Keratinocyte (primary cell): ENCODE measurements around the gene FMN1. TPM values are rescaled to one million over a fixed set of nuclear protein-coding genes. Genes with fewer than 3 reads are reported as not detected.

ENCODE experiments used
- DNase-seq: peaks from one replicate; pipeline ENCODE4 v3.0.0-alpha.2; 2011; ENCODE audit warnings: low read depth, missing footprints, low spot score
- FAIRE-seq: peaks from 2 replicates; lab custom pipeline; 2011; peaks lifted over from hg19 to GRCh38; lab: Jason Lieb, UNC
- H2AFZ ChIP-seq: 2 replicates; pipeline ENCODE4 v1.6.0; 2012; ENCODE audit warnings: low read length, control low read depth, inconsistent platforms; ENCODE audit not compliant: control insufficient read depth
- H3K27ac ChIP-seq: 2 replicates; pipeline ENCODE4 v1.5.1; 2011; ENCODE audit warnings: low read length; ENCODE audit not compliant: control insufficient read depth, insufficient read depth
- H3K27me3 ChIP-seq: 3 replicates; pipeline ENCODE4 v1.6.0; 2011; ENCODE audit warnings: low read length; ENCODE audit not compliant: control insufficient read depth, insufficient read depth; ENCODE audit errors: extremely low read depth
- H3K36me3 ChIP-seq, 2 experiments: 2 replicates in 1 of 2; 3 replicates in 1 of 2; pipeline ENCODE4 v1.5.1; 2011; ENCODE audit warnings: low read length in 2 of 2, mild to moderate bottlenecking in 1 of 2; ENCODE audit not compliant: control insufficient read depth in 2 of 2, insufficient read depth in 2 of 2; ENCODE audit errors: extremely low read depth in 1 of 2
- H3K4me1 ChIP-seq: 3 replicates; pipeline ENCODE4 v1.5.1; 2011; ENCODE audit warnings: low read length; ENCODE audit not compliant: control insufficient read depth, insufficient read depth; ENCODE audit errors: extremely low read depth
- H3K4me2 ChIP-seq: 3 replicates; pipeline ENCODE4 v1.6.0; 2011; ENCODE audit warnings: low read depth, low read length; ENCODE audit not compliant: control insufficient read depth, insufficient read depth; ENCODE audit errors: extremely low read depth
- H3K4me3 ChIP-seq, 3 experiments: fragments of 200-600 bp in 1 of 3; sonication (generic) in 1 of 3; 2 replicates in 2 of 3; 3 replicates in 1 of 3; pipeline ENCODE4 v1.5.1; 2011 to 2016; ENCODE audit warnings: low read length in 3 of 3, mild to moderate bottlenecking in 3 of 3, control low read depth in 2 of 3, inconsistent platforms in 1 of 3, low read depth in 1 of 3, mixed read lengths in 1 of 3, mixed run types in 1 of 3, moderate library complexity in 1 of 3; ENCODE audit not compliant: control insufficient read depth in 2 of 3, insufficient read depth in 2 of 3; ENCODE audit errors: extremely low read depth in 1 of 3
- H3K79me2 ChIP-seq: 2 replicates; pipeline ENCODE4 v1.6.0; 2012; ENCODE audit warnings: low read length; ENCODE audit not compliant: control insufficient read depth, insufficient read depth
- H3K9ac ChIP-seq: 3 replicates; pipeline ENCODE4 v1.6.0; 2011; ENCODE audit warnings: low read length; ENCODE audit not compliant: control insufficient read depth, insufficient read depth; ENCODE audit errors: extremely low read depth
- H3K9me1 ChIP-seq: 3 replicates; pipeline ENCODE4 v1.6.0; 2011; ENCODE audit warnings: low read length; ENCODE audit not compliant: control insufficient read depth, insufficient read depth; ENCODE audit errors: extremely low read depth
- H3K9me3 ChIP-seq: 2 replicates; pipeline ENCODE4 v1.5.1; 2012; ENCODE audit warnings: low read depth, low read length; ENCODE audit not compliant: control insufficient read depth
- H4K20me1 ChIP-seq: 3 replicates; pipeline ENCODE4 v1.6.0; 2011; ENCODE audit warnings: low read length; ENCODE audit not compliant: control insufficient read depth, insufficient read depth; ENCODE audit errors: extremely low read depth
- EZH2 ChIP-seq: IDR thresholded peaks from one replicate; pipeline ENCODE4 v1.6.1; 2012; ENCODE audit warnings: inconsistent platforms, mild to moderate bottlenecking, low read length, moderate library complexity
- dilution Hi-C: fragments of 300-500 bp; cut with MboI; formaldehyde crosslinking; loops from one replicate; pipeline ENCODE4 v1.7.0; 2020; ENCODE audit warnings: low sequenced_read_pairs; ENCODE audit not compliant: extremely low pct_ligation_motif_present
- polyA plus RNA-seq, 5 experiments: library from polyadenylated mRNA; depleted of rRNA in 3 of 5; stranded (reverse) in 3 of 5; stranded (forward) in 1 of 5; unstranded in 1 of 5; fragments of >200 nt; gene quantifications; 1 replicate in 1 of 5; 2 replicates in 3 of 5; 3 replicates in 1 of 5; pipeline versions ENCODE4 v1.2.1 to v1.2.3, GENCODE V29; 2011 to 2012; ENCODE audit warnings: missing spikeins in 2 of 5, low read depth in 1 of 5, low replicate concordance in 1 of 5
- TF ChIP-seq, protein P1 (sequence below), 3 experiments: IDR thresholded peaks in 1 of 3; conservative IDR thresholded peaks in 1 of 3; optimal IDR thresholded peaks in 1 of 3; 2 replicates in 2 of 3; 3 replicates in 1 of 3; pipeline versions ENCODE3 to v1.5.1; 2011; ENCODE audit warnings: low read length in 3 of 3, mild to moderate bottlenecking in 3 of 3, moderate library complexity in 2 of 3, control low read depth in 1 of 3, inconsistent platforms in 1 of 3; ENCODE audit not compliant: insufficient read depth in 2 of 3; ENCODE audit errors: extremely low read depth in 1 of 3

FMN1 gene
- polyA plus RNA-seq, 1 donor (not counting 4 experiments of a cell fraction or from before 2014, with no cell fraction given): 0.71 TPM

DNA sequence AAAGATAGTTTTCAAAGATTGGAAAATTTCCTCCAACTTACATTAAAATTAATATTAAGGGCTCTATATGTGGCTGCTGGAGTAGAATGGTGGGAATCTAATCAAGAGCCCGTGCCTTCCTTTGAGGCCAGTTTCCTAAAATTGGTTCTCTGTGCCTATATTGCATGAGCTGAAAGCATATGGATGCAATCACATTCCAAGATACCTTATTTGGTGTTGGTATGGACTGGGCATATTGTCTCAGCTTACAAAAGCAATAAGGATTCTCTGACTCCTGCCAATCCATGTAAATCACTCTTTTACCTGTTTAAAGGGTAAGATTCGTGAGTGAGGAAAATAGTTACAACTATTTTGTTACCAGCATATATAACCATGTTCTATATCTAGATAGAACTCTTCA, 365.1 kb downstream of the FMN1 start:
- Histone ChIP-seq H3K27ac (no peak overlapping the region), H3K9me3 (no peaks in the 10 kb centered on the region), H3K36me3 (no peaks in the 10 kb centered on the region), H2AFZ (no peak overlapping the region), H3K4me3 (no peak overlapping the region), H3K9me1 (no peaks in the 10 kb centered on the region), H3K9ac (no peak overlapping the region), H3K27me3 (no peaks in the 10 kb centered on the region), H3K4me1 (peaks cover 10% of the 10 kb centered on the region), H4K20me1 (no peaks in the 10 kb centered on the region), H3K4me2 (no peak overlapping the region), H3K79me2 (no peaks in the 10 kb centered on the region)
- dilution Hi-C loops: loop anchor here (25.0 kb wide), 1 partner anchor 158 kb away; no protein-coding TSS in a partner anchor
- TF ChIP-seq EZH2: no peak
- TF ChIP-seq, protein P1, sequence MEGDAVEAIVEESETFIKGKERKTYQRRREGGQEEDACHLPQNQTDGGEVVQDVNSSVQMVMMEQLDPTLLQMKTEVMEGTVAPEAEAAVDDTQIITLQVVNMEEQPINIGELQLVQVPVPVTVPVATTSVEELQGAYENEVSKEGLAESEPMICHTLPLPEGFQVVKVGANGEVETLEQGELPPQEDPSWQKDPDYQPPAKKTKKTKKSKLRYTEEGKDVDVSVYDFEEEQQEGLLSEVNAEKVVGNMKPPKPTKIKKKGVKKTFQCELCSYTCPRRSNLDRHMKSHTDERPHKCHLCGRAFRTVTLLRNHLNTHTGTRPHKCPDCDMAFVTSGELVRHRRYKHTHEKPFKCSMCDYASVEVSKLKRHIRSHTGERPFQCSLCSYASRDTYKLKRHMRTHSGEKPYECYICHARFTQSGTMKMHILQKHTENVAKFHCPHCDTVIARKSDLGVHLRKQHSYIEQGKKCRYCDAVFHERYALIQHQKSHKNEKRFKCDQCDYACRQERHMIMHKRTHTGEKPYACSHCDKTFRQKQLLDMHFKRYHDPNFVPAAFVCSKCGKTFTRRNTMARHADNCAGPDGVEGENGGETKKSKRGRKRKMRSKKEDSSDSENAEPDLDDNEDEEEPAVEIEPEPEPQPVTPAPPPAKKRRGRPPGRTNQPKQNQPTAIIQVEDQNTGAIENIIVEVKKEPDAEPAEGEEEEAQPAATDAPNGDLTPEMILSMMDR (optimal IDR thresholded peaks at IDR 0.05 in 1 of 3, IDR thresholded peaks at IDR 0.05 in 1 of 3, conservative IDR thresholded peaks at IDR 0.05 in 1 of 3; ENCODE audit: extremely low read depth in 1 of 3, insufficient read depth in 2 of 3, low read length in 3 of 3): no peak
- no peak for DNase-seq
- FAIRE-seq: no peak

DNA sequence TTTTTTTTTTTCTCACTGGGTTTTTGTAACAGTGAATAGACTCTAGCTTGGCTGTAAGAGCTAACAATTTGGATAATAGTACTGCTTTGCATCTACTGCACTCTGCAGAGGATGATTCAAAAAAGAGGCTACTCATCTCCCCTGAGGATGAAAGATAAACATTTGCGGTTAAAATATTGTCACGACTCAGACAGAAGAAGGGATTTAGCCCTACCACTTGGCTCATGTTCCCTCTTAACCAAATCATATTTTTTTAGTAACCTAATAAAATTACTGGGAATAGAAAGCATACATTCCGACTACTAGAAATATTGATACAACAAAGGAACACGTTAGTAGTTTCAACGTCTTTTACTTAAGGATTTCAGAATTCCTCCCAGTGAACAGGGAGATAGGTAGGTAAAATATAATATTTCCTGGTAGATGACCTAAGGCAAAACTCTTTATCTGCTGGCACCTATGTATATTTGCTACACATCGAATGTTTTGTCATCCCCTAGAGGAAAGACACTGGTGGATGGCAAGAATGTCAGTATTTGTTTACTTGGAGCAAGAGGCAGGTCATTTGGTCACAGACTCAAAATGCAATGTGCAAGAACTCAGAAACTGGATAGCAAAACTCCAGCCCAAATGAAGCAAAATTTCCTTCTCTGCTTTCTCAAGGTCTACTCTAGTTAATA, 365.9 kb downstream of the FMN1 start:
- Histone ChIP-seq H3K9me3 (no peaks in the 10 kb centered on the region), H3K4me3 (no peak overlapping the region), H3K27ac (no peak overlapping the region), H2AFZ (no peak overlapping the region), H3K79me2 (no peaks in the 10 kb centered on the region), H3K27me3 (no peaks in the 10 kb centered on the region), H3K4me2 (no peak overlapping the region), H3K9me1 (no peaks in the 10 kb centered on the region), H3K36me3 (no peaks in the 10 kb centered on the region), H3K4me1 (peaks cover 18% of the 10 kb centered on the region), H3K9ac (no peak overlapping the region), H4K20me1 (no peaks in the 10 kb centered on the region)
- dilution Hi-C loops: loop anchor here (25.0 kb wide), 1 partner anchor 159 kb away; no protein-coding TSS in a partner anchor
- FAIRE-seq (no peak), DNase-seq (peak; percentile 5)
- TF ChIP-seq EZH2: no peak
- TF ChIP-seq, protein P1 (optimal IDR thresholded peaks at IDR 0.05 in 1 of 3, IDR thresholded peaks at IDR 0.05 in 1 of 3, conservative IDR thresholded peaks at IDR 0.05 in 1 of 3; ENCODE audit: extremely low read depth in 1 of 3, insufficient read depth in 2 of 3, low read length in 3 of 3): no peak
